Pancreas (tissue), 10 donors: ENCODE measurements around the gene CSF2RB. TPM values are rescaled to one million over a fixed set of nuclear protein-coding genes. Genes with fewer than 3 reads are reported as not detected.

Experiments
- ATAC-seq, 4 donors: fragments of 200-7000 bp; cut with Tn5 transposase; one replicate each; pipeline versions ENCODE4 v1.8.0 to v1.9.1; 2020; ENCODE audit warnings: mild to moderate bottlenecking in 4 of 4, moderate library complexity in 4 of 4
- DNase-seq, 6 donors: peaks; one replicate each; pipeline ENCODE4 v3.0.0-alpha.2; 2020
- FAIRE-seq: peaks from 2 replicates; lab custom pipeline; 2012; peaks lifted over from hg19 to GRCh38; lab: Jason Lieb, UNC
- H3K27ac ChIP-seq, 4 donors: fragments of 200-600 bp; sonication (generic); 1 replicate in 3 of 4; 2 replicates in 1 of 4; pipeline versions ENCODE4 v1.5.0 to v1.8.0; 2020
- H3K27me3 ChIP-seq, 4 donors: fragments of 200-600 bp; one replicate each; pipeline ENCODE4 v1.8.0; 2021
- H3K36me3 ChIP-seq, 3 donors: fragments of 200-600 bp; sonication (generic) in 1 of 3; one replicate each; pipeline versions ENCODE4 v1.5.0 to v1.8.0; 2020 to 2021
- H3K4me1 ChIP-seq, 3 donors: fragments of 200-600 bp; one replicate each; pipeline ENCODE4 v1.8.0; 2021
- H3K4me3 ChIP-seq, 4 donors: fragments of 200-600 bp; sonication (generic) in 2 of 4; one replicate each; pipeline versions ENCODE4 v1.5.0 to v1.8.0; 2020 to 2021
- H3K9me3 ChIP-seq, 4 donors: fragments of 200-600 bp; one replicate each; pipeline ENCODE4 v1.8.0; 2021
- WGBS, 2 donors: extraction: QIAGEN DNeasy Blood & Tissue Kit; methylation state at CpG; one replicate each; pipeline ENCODE4 v1.1.7; 2013; 5-methylcytosine and 5-hydroxymethylcytosine counted together
- intact Hi-C, 3 donors: fragments of 100-400 bp; cut with DNase I; formaldehyde crosslinking; loops; one replicate each; pipeline versions ENCODE4 v1.11.1 to v1.14.2; 2022
- polyA plus RNA-seq, 2 donors: library from polyadenylated mRNA; stranded (reverse); fragments of 200-250 nt; gene quantifications; one replicate each; pipeline ENCODE4 v1.2.3, GENCODE V29; 2013
- total RNA-seq, 6 donors: library from RNA; stranded (reverse); fragmentation: NEBNext Ultra II Directional in 4 of 6; extraction: Animal tissue kit (Norgen Biotek cat#: 25700) in 4 of 6; gene quantifications; one replicate each; pipeline versions ENCODE4 v1.2.1 to v1.2.4, GENCODE V29; 2021 to 2023
- TF ChIP-seq, protein P1 (sequence below), 4 donors: fragments of 200-600 bp; sonication (generic) in 3 of 4; IDR thresholded peaks; one replicate each; pipeline versions ENCODE4 v1.5.0 to v1.8.0; 2021; ENCODE audit warnings: antibody characterized with exemption in 4 of 4
- donor health status: healthy with polysubstance abuse.
- donor health status: DM: no; HTN: no; CAD: no; lungs with moderate emphysema.
- donor health status: DM: no; HTN: no; CAD: no.
- donor health status: control.
- donor health status: control.
- donor health status: Bipolar disorder and iron deficiency.
- donor health status: DM: yes; HTN: yes; CAD: no.
- donor health status: DM: no; HTN: no; CAD: no.
- donor health status: DM: no; HTN: no; CAD: no.
- donor health status: DM: yes; HTN: yes; CAD: no.

Gene CSF2RB
- total and polyA plus RNA-seq, 8 donors, result 0.46 to 4.3 (median 1.8) TPM

DNA sequence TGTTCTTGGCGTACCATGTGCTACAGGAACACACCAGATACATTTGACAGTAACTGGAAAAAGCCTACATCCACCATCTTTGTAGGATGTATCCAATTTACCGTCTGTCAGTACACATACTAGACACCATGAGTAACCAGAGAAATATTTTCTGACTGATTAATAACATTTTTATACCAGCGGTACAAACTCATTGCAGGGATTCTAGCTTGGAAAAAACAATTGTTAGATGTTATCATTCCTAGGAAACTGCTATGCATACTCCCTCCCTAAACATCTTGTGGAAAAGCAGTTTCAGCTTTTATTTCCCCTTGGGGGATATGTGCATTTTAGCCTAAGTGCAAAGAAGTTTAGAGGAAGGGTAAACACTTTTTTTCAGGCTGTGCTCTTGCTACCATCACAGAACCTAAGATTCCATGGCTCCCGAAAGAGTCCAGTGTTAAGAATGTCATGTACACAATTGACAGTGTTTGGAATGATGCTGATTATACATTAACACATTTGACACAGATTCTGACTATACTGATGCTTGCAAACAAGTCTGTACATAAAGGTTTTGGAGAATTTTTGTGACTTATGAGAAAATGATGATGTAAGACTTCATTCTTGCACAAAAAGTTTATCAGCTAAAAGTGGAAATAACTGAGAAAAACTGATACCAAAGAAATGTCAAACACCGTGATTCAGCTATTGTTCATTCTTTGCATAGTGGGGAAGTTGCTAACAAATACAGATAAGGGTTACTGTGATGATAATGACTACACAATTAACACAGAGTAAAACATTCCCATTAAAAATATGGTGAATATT lies 28.9 kb upstream of the CSF2RB start:
- Histone ChIP-seq H3K4me3 (no peak overlapping the region), H3K36me3 (no peaks in the 10 kb centered on the region), H3K27me3 (no peaks in the 10 kb centered on the region), H3K4me1 (no peaks in the 10 kb centered on the region), H3K9me3 (no peaks in the 10 kb centered on the region), H3K27ac (no peak overlapping the region)
- intact Hi-C loops, result no loop called here
- WGBS, 2 donors, result 45 to 54% methylated on average over 5 of the region's 5 CpGs
- no peak for FAIRE-seq
- no peak for DNase-seq
- ATAC-seq, result no peak
- TF ChIP-seq, protein P1, sequence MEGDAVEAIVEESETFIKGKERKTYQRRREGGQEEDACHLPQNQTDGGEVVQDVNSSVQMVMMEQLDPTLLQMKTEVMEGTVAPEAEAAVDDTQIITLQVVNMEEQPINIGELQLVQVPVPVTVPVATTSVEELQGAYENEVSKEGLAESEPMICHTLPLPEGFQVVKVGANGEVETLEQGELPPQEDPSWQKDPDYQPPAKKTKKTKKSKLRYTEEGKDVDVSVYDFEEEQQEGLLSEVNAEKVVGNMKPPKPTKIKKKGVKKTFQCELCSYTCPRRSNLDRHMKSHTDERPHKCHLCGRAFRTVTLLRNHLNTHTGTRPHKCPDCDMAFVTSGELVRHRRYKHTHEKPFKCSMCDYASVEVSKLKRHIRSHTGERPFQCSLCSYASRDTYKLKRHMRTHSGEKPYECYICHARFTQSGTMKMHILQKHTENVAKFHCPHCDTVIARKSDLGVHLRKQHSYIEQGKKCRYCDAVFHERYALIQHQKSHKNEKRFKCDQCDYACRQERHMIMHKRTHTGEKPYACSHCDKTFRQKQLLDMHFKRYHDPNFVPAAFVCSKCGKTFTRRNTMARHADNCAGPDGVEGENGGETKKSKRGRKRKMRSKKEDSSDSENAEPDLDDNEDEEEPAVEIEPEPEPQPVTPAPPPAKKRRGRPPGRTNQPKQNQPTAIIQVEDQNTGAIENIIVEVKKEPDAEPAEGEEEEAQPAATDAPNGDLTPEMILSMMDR (IDR thresholded peaks at IDR 0.05), result no peak

DNA sequence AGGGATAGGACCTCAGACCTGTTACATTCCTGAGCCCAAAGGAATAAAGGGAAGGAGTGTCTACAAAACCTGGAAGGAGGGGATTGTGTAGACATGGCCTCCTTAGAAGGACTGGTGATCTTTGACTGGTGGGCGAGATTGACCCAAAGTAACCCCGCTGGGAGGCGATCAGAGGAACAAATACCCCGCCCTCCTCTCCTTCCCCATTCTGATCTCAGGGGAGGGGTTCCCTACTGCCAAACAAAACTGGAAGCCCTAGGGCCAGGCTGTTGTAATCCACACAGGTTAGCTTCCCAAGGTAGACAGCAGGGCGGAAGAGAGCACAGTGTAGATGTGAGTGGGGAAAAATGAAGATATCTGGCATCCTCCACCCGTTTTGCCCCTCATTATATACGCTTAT lies 28.0 kb upstream of the CSF2RB start:
- intact Hi-C loops, result no loop called here
- 60% methylated on average over 7 of the region's 7 CpGs for WGBS, 2 donors
- no peaks in the 10 kb centered on the region for H3K4me1 ChIP-seq
- DNase-seq, result no peak
- H3K9me3 ChIP-seq, result no peaks in the 10 kb centered on the region
- H3K36me3 ChIP-seq, result no peaks in the 10 kb centered on the region
- no peaks in the 10 kb centered on the region for H3K27me3 ChIP-seq
- no peak overlapping the region for H3K4me3 ChIP-seq
- FAIRE-seq, result no peak
- peak in 1 of 4 donors; percentile 30 for ATAC-seq
- TF ChIP-seq, protein P1 (IDR thresholded peaks at IDR 0.05), result no peak
- no peak overlapping the region for H3K27ac ChIP-seq

DNA sequence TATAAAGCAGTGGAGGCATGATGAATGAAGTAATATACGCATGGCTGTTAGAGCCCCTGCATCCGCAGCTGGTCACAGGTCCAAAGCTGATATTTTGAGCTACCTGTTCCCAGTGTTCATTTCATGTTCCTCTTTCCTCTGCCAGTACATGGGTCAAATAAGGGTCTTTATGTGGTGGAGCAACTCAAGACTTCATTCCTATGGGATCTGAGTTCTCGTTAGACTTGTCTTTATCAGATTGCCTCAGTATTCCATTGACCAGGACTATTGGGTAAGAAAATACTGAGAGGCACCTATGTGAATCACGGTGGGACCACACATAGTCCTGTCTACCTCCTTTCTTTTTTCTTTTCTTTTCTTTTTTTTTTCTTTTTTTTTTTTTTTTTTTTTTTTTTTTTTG lies 27.4 kb upstream of the CSF2RB start:
- H3K27me3 ChIP-seq, result no peaks in the 10 kb centered on the region
- no peaks in the 10 kb centered on the region for H3K36me3 ChIP-seq
- H3K4me3 ChIP-seq, result no peak overlapping the region
- no peaks in the 10 kb centered on the region for H3K9me3 ChIP-seq
- intact Hi-C loops, result no loop called here
- ATAC-seq (no peak), FAIRE-seq (no peak), DNase-seq (no peak)
- no peaks in the 10 kb centered on the region for H3K4me1 ChIP-seq
- WGBS, 2 donors, result 75 to 84% methylated on average over 4 of the region's 4 CpGs
- TF ChIP-seq, protein P1 (IDR thresholded peaks at IDR 0.05), result no peak
- no peak overlapping the region for H3K27ac ChIP-seq

DNA sequence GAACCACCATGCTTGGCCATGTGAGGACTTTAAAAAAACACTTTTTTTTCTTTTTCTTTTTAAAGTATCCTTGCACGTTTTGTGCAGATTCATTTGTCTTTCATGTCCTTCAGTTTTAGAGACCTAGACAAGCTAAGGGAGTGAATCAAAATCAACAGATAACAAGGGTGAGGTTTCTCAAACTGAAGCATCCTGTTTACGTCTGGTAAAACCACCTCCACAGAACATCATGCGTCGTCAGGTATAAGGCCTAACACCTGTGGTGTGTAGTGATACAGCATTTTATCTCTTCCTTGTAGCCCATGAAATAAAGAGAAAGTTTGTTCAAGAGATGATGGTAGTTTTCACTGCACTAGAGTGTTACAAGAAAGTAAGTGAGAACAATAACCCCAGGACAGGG lies 26.3 kb upstream of the CSF2RB start:
- intact Hi-C loops, result no loop called here
- H3K4me1 ChIP-seq, result no peaks in the 10 kb centered on the region
- no peaks in the 10 kb centered on the region for H3K9me3 ChIP-seq
- H3K4me3 ChIP-seq, result no peak overlapping the region
- no peaks in the 10 kb centered on the region for H3K36me3 ChIP-seq
- H3K27me3 ChIP-seq, result no peaks in the 10 kb centered on the region
- H3K27ac ChIP-seq, result no peak overlapping the region
- 71 to 82% methylated on average over 4 of the region's 4 CpGs for WGBS, 2 donors
- no peak for DNase-seq
- TF ChIP-seq, protein P1 (IDR thresholded peaks at IDR 0.05), result no peak
- ATAC-seq, result no peak
- no peak for FAIRE-seq

DNA sequence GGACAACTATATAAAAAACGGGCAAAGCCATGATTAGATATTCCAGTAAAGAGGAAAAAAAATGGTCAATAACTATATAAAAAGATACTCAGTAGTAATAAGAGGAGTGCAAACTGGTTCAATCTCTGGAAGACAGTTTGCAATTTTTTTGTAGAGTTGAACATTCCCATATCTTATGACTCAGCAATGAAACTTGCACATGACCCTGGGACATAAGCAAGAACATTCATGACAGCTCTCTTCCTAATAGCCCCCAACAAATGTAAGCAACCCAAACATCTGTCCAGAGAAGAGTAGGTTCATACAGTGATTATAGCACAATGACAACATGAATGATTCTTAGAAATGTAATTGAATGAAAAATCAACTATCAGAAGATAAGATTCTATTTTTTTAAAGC lies 21.8 kb upstream of the CSF2RB start:
- Histone ChIP-seq H3K9me3 (no peaks in the 10 kb centered on the region), H3K36me3 (no peaks in the 10 kb centered on the region), H3K27me3 (no peaks in the 10 kb centered on the region), H3K27ac (no peak overlapping the region), H3K4me1 (no peaks in the 10 kb centered on the region), H3K4me3 (no peak overlapping the region)
- TF ChIP-seq, protein P1 (IDR thresholded peaks at IDR 0.05), result no peak
- intact Hi-C loops, result no loop called here
- ATAC-seq, result peak in 1 of 4 donors; percentile 18
- DNase-seq, result no peak
- 46 to 58% methylated on average over 1 of the region's 1 CpG for WGBS, 2 donors
- FAIRE-seq, result no peak
